Liver (tissue), 3 donors: ENCODE measurements around the gene MTMR1.

Experiments used
- EGR1 ChIP-seq, 2 donors: IDR thresholded peaks; 2 replicates each; pipeline ENCODE4 v1.6.1; 2016 to 2018; ENCODE audit warnings: antibody characterized with exemption in 2 of 2, low read depth in 2 of 2
- FOXA2 ChIP-seq: IDR thresholded peaks from 2 replicates; pipeline ENCODE4 v1.6.1; 2016; ENCODE audit warnings: antibody characterized with exemption
- GABPA ChIP-seq, 2 donors: IDR thresholded peaks in 1 of 2; conservative IDR thresholded peaks in 1 of 2; 2 replicates each; pipeline ENCODE4 v1.6.1; 2016; ENCODE audit warnings: antibody characterized with exemption in 2 of 2, mild to moderate bottlenecking in 1 of 2, moderate library complexity in 1 of 2
- HNF4A ChIP-seq, 2 donors: conservative IDR thresholded peaks; 2 replicates each; pipeline ENCODE4 v1.6.1; 2016; ENCODE audit warnings: antibody characterized with exemption in 2 of 2, mild to moderate bottlenecking in 2 of 2
- JUND ChIP-seq, 2 donors: IDR thresholded peaks; 2 replicates each; pipeline ENCODE4 v1.6.1; 2016; ENCODE audit warnings: antibody characterized with exemption in 2 of 2
- RXRA ChIP-seq, 2 donors: IDR thresholded peaks; 2 replicates each; pipeline ENCODE4 v1.6.1; 2017 to 2018; ENCODE audit warnings: antibody characterized with exemption in 2 of 2, mild to moderate bottlenecking in 1 of 2
- TAF1 ChIP-seq: conservative IDR thresholded peaks from 2 replicates; pipeline ENCODE4 v1.6.1; 2016; ENCODE audit warnings: antibody characterized with exemption, mild to moderate bottlenecking
- YY1 ChIP-seq: IDR thresholded peaks from 2 replicates; pipeline ENCODE4 v1.6.1; 2016; ENCODE audit warnings: antibody characterized with exemption, mild to moderate bottlenecking
- TF ChIP-seq, protein P1 (sequence below): fragments of 150-350 bp; IDR thresholded peaks from 2 replicates; pipeline ENCODE4 v1.5.1; 2017; ENCODE audit warnings: improper control_type of control experiment, low read depth, low read length; ENCODE audit not compliant: missing input control
- TF ChIP-seq, protein P2 (sequence below): IDR thresholded peaks from 2 replicates; pipeline ENCODE4 v1.6.1; 2016; ENCODE audit warnings: antibody characterized with exemption, mild to moderate bottlenecking
- TF ChIP-seq, protein P3 (sequence below): IDR thresholded peaks from 2 replicates; pipeline ENCODE4 v1.6.1; 2016; ENCODE audit warnings: antibody characterized with exemption
- TF ChIP-seq, protein P4 (sequence below): IDR thresholded peaks from 2 replicates; pipeline ENCODE4 v1.6.1; 2016; ENCODE audit warnings: antibody characterized with exemption
- TF ChIP-seq, protein P5 (sequence below): IDR thresholded peaks from 2 replicates; pipeline ENCODE4 v1.6.1; 2016; ENCODE audit warnings: antibody characterized with exemption
- donor health status: healthy.
- donor health status: healthy.

DNA sequence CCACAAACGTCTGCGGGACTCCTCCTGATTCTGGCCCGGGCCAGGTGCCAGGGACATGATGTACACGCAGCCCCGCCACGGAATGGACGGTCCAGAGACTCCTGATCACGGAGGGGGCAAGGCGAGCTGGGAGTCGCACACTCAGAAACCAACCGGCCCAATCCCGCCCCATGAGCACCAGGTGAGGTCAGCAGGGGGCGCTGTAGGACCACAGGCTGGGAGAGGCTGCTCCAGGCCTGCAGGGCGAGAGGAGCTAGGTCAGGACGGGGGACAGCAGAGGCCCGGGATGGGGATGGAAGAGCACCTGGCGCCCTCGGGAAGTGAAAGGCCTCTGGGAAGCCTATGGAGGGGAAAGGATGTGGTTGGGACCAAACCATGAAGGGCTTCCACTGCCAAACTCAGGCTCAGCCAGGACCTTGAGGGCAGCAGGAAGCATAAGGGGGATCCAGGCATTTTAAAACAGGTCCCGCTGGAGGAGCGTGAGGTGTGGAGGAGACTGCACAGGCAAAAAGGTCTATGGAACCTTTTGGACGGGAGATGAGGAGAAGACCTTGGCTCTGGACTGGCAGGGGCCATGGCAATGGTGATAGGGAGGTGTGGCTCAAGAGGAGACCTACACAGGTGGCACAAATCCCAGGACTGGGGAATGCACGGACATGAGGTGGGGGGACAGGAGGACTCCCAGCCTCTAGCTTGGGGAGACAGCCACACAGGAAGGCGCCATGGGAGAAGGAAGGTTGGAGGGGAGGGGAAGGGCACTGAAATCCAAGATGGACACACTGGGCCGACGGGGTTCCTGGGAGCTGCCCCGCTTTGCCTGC lies 79.2 kb downstream of the MTMR1 start:
- TF ChIP-seq FOXA2 (no peak), HNF4A (conservative IDR thresholded peaks at IDR 0.05) (no peak), RXRA (IDR thresholded peaks at IDR 0.05) (no peak), YY1 (no peak), EGR1 (IDR thresholded peaks at IDR 0.05; ENCODE audit: low read depth in 2 of 2) (no peak), GABPA (IDR thresholded peaks at IDR 0.05 in 1 of 2, conservative IDR thresholded peaks at IDR 0.05 in 1 of 2) (no peak), JUND (IDR thresholded peaks at IDR 0.05) (no peak), TAF1 (no peak)
- TF ChIP-seq, protein P1, sequence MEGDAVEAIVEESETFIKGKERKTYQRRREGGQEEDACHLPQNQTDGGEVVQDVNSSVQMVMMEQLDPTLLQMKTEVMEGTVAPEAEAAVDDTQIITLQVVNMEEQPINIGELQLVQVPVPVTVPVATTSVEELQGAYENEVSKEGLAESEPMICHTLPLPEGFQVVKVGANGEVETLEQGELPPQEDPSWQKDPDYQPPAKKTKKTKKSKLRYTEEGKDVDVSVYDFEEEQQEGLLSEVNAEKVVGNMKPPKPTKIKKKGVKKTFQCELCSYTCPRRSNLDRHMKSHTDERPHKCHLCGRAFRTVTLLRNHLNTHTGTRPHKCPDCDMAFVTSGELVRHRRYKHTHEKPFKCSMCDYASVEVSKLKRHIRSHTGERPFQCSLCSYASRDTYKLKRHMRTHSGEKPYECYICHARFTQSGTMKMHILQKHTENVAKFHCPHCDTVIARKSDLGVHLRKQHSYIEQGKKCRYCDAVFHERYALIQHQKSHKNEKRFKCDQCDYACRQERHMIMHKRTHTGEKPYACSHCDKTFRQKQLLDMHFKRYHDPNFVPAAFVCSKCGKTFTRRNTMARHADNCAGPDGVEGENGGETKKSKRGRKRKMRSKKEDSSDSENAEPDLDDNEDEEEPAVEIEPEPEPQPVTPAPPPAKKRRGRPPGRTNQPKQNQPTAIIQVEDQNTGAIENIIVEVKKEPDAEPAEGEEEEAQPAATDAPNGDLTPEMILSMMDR = peak; percentile 83
- TF ChIP-seq, protein P2, sequence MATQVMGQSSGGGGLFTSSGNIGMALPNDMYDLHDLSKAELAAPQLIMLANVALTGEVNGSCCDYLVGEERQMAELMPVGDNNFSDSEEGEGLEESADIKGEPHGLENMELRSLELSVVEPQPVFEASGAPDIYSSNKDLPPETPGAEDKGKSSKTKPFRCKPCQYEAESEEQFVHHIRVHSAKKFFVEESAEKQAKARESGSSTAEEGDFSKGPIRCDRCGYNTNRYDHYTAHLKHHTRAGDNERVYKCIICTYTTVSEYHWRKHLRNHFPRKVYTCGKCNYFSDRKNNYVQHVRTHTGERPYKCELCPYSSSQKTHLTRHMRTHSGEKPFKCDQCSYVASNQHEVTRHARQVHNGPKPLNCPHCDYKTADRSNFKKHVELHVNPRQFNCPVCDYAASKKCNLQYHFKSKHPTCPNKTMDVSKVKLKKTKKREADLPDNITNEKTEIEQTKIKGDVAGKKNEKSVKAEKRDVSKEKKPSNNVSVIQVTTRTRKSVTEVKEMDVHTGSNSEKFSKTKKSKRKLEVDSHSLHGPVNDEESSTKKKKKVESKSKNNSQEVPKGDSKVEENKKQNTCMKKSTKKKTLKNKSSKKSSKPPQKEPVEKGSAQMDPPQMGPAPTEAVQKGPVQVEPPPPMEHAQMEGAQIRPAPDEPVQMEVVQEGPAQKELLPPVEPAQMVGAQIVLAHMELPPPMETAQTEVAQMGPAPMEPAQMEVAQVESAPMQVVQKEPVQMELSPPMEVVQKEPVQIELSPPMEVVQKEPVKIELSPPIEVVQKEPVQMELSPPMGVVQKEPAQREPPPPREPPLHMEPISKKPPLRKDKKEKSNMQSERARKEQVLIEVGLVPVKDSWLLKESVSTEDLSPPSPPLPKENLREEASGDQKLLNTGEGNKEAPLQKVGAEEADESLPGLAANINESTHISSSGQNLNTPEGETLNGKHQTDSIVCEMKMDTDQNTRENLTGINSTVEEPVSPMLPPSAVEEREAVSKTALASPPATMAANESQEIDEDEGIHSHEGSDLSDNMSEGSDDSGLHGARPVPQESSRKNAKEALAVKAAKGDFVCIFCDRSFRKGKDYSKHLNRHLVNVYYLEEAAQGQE = no peak
- TF ChIP-seq, protein P3, sequence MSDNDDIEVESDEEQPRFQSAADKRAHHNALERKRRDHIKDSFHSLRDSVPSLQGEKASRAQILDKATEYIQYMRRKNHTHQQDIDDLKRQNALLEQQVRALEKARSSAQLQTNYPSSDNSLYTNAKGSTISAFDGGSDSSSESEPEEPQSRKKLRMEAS = no peak
- TF ChIP-seq, protein P4, sequence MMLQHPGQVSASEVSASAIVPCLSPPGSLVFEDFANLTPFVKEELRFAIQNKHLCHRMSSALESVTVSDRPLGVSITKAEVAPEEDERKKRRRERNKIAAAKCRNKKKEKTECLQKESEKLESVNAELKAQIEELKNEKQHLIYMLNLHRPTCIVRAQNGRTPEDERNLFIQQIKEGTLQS = no peak
- TF ChIP-seq, protein P5, sequence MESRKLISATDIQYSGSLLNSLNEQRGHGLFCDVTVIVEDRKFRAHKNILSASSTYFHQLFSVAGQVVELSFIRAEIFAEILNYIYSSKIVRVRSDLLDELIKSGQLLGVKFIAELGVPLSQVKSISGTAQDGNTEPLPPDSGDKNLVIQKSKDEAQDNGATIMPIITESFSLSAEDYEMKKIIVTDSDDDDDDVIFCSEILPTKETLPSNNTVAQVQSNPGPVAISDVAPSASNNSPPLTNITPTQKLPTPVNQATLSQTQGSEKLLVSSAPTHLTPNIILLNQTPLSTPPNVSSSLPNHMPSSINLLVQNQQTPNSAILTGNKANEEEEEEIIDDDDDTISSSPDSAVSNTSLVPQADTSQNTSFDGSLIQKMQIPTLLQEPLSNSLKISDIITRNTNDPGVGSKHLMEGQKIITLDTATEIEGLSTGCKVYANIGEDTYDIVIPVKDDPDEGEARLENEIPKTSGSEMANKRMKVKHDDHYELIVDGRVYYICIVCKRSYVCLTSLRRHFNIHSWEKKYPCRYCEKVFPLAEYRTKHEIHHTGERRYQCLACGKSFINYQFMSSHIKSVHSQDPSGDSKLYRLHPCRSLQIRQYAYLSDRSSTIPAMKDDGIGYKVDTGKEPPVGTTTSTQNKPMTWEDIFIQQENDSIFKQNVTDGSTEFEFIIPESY = no peak
